ENCODE measurements around the gene SLC25A53. TPM values are rescaled to one million over a fixed set of nuclear protein-coding genes. Genes with fewer than 3 reads are reported as not detected.

The SLC25A53 gene
- polyA plus RNA-seq, 3 donors, result 5.9 to 9.6 (median 7.6) TPM

GRCh38 chrX:104108955-104109354, 47.9 kb downstream of the SLC25A53 start:
- H3K27me3 Mint-ChIP-seq (ENCODE audit: low read depth in 3 of 3), result peaks cover 27 to 40% (median 32%) of the 10 kb centered on the region in 3 donors
- Histone ChIP-seq H3K4me1 (ENCODE audit: control insufficient read depth in 1 of 2, insufficient read depth in 2 of 2, low read length in 2 of 2) (peaks cover 8% of the 10 kb centered on the region in 2 donors), H3K9me3 (replicated peaks in 1 of 2; ENCODE audit: control insufficient read depth in 1 of 2, insufficient read depth in 1 of 2, low read length in 2 of 2) (no peaks in the 10 kb centered on the region), H3K27me3 (ENCODE audit: control insufficient read depth in 2 of 2, insufficient read depth in 2 of 2, low read length in 2 of 2) (peaks cover 19 to 31% of the 10 kb centered on the region in 2 donors), H3K4me3 (replicated peaks in 1 of 3; ENCODE audit: low read depth in 2 of 3, low read length in 3 of 3) (no peak overlapping the region), H3K4me2 (replicated peaks; ENCODE audit: extremely low read depth, low read length, poor library complexity, severe bottlenecking) (no peak overlapping the region), H3K36me3 (replicated peaks in 1 of 2; ENCODE audit: control insufficient read depth in 1 of 2, insufficient read depth in 2 of 2, low read length in 2 of 2) (no peaks in the 10 kb centered on the region), H4K20me1 (ENCODE audit: insufficient read depth, low read length) (no peaks in the 10 kb centered on the region), H3K79me2 (ENCODE audit: insufficient read depth, low read length) (no peaks in the 10 kb centered on the region), H3K27ac (ENCODE audit: low read depth in 1 of 2, low read length in 2 of 2) (no peak overlapping the region), H2AFZ (ENCODE audit: insufficient read depth, low read depth, low read length, poor library complexity, severe bottlenecking) (no peak overlapping the region), H3K9ac (ENCODE audit: insufficient read depth, low read length, poor library complexity, severe bottlenecking) (no peak overlapping the region)
- H3K27ac Mint-ChIP-seq, result no peak overlapping the region
- no peaks in the 10 kb centered on the region for H3K36me3 Mint-ChIP-seq
- peaks cover 0 to 7% (median 0%) of the 10 kb centered on the region in 7 donors for H3K9me3 Mint-ChIP-seq
- DNase-seq, result no peak
- no CpG with 5 or more reads among the region's 1 CpG for WGBS (ENCODE audit: insufficient coverage)
- TF ChIP-seq CTCF (IDR thresholded peaks at IDR 0.05), result no peak
- no peak overlapping the region for H3K4me3 Mint-ChIP-seq
- peaks cover 11% of the 10 kb centered on the region for H3K4me1 Mint-ChIP-seq
- intact Hi-C loops (cut with micrococcal nuclease), result no loop called here

- H3K4me3 Mint-ChIP-seq, result no peak overlapping the region
- no peak overlapping the region for H3K9ac ChIP-seq (ENCODE audit: insufficient read depth, low read length, poor library complexity, severe bottlenecking)
- no peaks in the 10 kb centered on the region for H3K4me1 Mint-ChIP-seq
- no peak overlapping the region for H3K27ac ChIP-seq (ENCODE audit: low read depth in 1 of 2, low read length in 2 of 2)
- no peak overlapping the region for H3K4me3 ChIP-seq (replicated peaks in 1 of 3; ENCODE audit: low read depth in 2 of 3, low read length in 3 of 3)
- intact Hi-C loops (cut with micrococcal nuclease), result no loop called here
- no peaks in the 10 kb centered on the region for H3K79me2 ChIP-seq (ENCODE audit: insufficient read depth, low read length)
- H3K9me3 ChIP-seq (replicated peaks in 1 of 2; ENCODE audit: control insufficient read depth in 1 of 2, insufficient read depth in 1 of 2, low read length in 2 of 2), result no peaks in the 10 kb centered on the region
- no peak for DNase-seq
- H3K27me3 ChIP-seq (ENCODE audit: control insufficient read depth in 2 of 2, insufficient read depth in 2 of 2, low read length in 2 of 2), result peaks cover under 1 to 2% of the 10 kb centered on the region in 2 donors
- 100% methylated on average over 1 of the region's 11 CpGs for WGBS (ENCODE audit: insufficient coverage)
- H3K4me1 ChIP-seq (ENCODE audit: control insufficient read depth in 1 of 2, insufficient read depth in 2 of 2, low read length in 2 of 2), result no peaks in the 10 kb centered on the region
- no peaks in the 10 kb centered on the region for H3K36me3 Mint-ChIP-seq
- no peaks in the 10 kb centered on the region for H4K20me1 ChIP-seq (ENCODE audit: insufficient read depth, low read length)
- no peak for TF ChIP-seq CTCF (IDR thresholded peaks at IDR 0.05)
- no peaks in the 10 kb centered on the region for H3K36me3 ChIP-seq (replicated peaks in 1 of 2; ENCODE audit: control insufficient read depth in 1 of 2, insufficient read depth in 2 of 2, low read length in 2 of 2)
- H3K27ac Mint-ChIP-seq, result no peak overlapping the region
- H3K27me3 Mint-ChIP-seq (ENCODE audit: low read depth in 3 of 3), result peaks cover 4 to 13% (median 7%) of the 10 kb centered on the region in 3 donors
- H3K9me3 Mint-ChIP-seq, result no peaks in the 10 kb centered on the region
- no peak overlapping the region for H2AFZ ChIP-seq (ENCODE audit: insufficient read depth, low read depth, low read length, poor library complexity, severe bottlenecking)
- no peak overlapping the region for H3K4me2 ChIP-seq (replicated peaks; ENCODE audit: extremely low read depth, low read length, poor library complexity, severe bottlenecking)
These were observed 51.2 kb downstream of the SLC25A53 start for GRCh38 chrX:104105330-104106262.
